Astrocyte of the spinal cord (primary cell): ENCODE data around the gene EIF4E1B.
"Not testable (repeated sequence)": the region's sequence is repeated elsewhere in the genome, so short reads cannot be mapped to it uniquely, and the experiment has no call there.

Source experiments
- DNase-seq: peaks from one replicate; pipeline ENCODE4 v3.0.0; 2011; ENCODE audit warnings: low read depth, low spot score
- H3K4me3 ChIP-seq: 2 replicates; pipeline ENCODE4 v1.5.1; 2011; ENCODE audit warnings: low read depth, mild to moderate bottlenecking, low read length, moderate library complexity
- in situ Hi-C: cut with HindIII; loops from 2 replicates; pipeline ENCODE4 v1.10.0; 2017; ENCODE audit warnings: low sequenced_read_pairs
- TF ChIP-seq, protein P1 (sequence below): IDR thresholded peaks from 2 replicates; pipeline ENCODE4 v1.5.1; 2012; ENCODE audit warnings: low read depth, mild to moderate bottlenecking, low read length, inconsistent platforms

The EIF4E1B gene

DNA sequence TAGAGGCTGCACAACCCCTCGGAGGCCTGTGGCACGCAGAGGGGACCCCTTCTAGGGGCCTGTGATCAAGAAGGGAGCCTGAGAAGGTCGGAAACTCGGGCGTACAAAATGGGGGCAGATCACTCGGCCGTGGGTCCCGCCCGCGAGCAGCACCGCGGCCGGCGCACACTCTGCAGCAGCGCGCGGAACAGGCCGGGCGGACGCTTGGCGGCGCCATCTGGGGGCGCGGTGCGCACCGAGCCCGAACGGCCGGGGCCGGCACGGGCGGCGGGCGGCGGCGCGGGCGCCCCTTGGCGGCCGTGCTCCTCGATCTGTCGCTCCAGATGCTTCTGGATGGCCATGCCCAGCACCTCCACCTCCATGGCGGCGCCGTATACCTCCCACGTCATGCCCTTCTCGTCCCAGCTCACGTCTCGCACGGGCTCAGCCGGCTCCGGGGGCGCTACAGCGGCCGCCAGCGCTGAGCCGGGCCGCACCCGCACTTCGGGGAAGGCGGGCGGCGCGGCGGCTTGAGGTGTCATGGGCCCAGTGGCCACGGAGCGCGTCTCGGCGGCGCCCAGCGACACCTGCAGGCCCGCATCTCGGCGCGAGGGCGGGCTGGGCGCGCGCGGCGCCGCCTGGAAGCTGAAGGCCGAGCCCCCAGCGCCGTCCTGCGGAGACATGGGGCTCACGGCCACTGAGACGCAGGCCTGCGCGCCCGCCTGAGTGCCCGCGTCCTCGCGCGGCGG is 33.6 kb upstream of the EIF4E1B start:
- no peak overlapping the region for H3K4me3 ChIP-seq
- TF ChIP-seq, protein P1, sequence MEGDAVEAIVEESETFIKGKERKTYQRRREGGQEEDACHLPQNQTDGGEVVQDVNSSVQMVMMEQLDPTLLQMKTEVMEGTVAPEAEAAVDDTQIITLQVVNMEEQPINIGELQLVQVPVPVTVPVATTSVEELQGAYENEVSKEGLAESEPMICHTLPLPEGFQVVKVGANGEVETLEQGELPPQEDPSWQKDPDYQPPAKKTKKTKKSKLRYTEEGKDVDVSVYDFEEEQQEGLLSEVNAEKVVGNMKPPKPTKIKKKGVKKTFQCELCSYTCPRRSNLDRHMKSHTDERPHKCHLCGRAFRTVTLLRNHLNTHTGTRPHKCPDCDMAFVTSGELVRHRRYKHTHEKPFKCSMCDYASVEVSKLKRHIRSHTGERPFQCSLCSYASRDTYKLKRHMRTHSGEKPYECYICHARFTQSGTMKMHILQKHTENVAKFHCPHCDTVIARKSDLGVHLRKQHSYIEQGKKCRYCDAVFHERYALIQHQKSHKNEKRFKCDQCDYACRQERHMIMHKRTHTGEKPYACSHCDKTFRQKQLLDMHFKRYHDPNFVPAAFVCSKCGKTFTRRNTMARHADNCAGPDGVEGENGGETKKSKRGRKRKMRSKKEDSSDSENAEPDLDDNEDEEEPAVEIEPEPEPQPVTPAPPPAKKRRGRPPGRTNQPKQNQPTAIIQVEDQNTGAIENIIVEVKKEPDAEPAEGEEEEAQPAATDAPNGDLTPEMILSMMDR: peak; percentile 4
- in situ Hi-C loops: no loop called here
- no peak for DNase-seq

DNA sequence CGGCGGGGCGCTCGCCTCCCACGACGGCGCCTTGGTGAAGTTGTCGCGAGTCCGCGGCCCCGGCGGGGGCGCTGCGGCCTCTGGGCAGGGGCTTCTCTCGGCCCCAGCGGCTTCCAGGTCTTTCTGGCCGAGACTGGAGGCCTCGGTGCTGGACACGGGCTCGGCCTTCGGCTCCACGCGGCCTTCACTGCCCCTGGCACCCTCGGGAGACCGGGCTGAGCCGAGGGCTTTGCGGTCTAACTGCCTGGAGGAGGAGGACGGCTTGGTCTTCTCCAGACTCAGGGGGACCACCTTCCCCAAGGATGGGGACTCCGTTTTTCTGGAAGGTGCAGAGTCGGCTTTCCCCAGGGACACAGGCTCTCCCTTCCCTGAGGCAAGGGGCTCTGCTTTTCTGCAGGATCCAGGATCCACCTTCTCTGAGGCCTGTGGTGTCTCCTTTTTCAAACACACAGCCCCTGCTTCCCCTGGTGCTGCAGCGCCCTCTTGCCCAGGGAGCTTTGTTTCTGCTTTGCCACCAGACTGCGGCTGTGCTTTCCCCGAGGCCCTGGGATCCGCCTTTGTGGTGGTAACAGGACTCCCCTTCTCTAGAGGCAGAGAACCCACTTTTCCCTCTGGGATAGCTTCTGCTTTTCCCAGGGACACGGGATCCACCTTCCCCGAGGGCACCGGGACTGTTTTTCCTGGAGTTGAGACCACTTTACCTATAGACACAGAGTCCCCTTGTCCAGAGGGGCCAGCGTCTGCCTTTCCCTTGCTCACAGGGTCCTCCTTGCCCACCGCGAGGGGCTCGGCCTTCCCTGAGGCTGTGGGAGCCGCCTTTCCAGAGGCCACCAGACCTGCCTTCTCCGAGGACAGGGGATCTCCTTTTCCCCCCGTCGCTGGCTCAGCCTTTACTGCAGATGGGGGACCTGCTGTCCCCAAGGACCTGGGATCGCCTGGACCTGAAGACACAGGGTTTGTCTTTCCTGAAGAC is 32.8 kb upstream of the EIF4E1B start:
- H3K4me3 ChIP-seq: no peak overlapping the region
- no peak for DNase-seq
- TF ChIP-seq, protein P1: no peak
- in situ Hi-C loops: no loop called here

DNA sequence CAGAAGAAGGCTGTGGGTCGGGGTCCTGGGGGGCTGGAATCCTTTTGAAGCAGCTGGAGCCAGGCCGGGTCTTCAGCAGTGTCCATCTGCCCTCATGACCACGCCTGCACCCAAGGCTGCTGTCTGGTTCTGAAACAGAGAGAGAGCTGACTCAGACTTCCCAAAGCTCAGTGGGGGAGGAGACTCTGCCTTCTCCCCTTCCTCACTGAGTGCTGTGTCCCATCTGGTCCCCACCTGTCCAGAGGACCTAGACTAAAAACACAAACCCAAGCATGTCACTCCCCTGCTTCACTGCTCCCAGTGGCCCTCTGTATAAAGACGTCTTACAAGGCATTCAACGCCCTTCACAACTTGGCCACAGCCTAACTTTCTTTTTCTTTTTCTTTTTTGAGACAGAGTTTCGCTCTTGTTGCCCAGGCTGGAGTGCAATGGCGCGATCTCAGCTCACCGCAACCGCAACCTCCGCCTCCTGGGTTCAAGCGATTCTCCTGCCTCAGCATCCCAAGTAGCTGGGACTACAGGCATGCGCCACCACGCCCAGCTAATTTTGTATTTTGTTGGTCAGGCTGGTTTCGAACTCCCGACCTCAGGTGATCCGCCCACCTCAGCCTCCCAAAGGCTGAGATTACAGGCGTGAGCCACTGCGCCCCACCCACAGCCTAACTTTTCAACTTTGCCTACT is 30.6 kb upstream of the EIF4E1B start:
- DNase-seq, in situ Hi-C loops, H3K4me3 ChIP-seq: not testable (repeated sequence)

DNA sequence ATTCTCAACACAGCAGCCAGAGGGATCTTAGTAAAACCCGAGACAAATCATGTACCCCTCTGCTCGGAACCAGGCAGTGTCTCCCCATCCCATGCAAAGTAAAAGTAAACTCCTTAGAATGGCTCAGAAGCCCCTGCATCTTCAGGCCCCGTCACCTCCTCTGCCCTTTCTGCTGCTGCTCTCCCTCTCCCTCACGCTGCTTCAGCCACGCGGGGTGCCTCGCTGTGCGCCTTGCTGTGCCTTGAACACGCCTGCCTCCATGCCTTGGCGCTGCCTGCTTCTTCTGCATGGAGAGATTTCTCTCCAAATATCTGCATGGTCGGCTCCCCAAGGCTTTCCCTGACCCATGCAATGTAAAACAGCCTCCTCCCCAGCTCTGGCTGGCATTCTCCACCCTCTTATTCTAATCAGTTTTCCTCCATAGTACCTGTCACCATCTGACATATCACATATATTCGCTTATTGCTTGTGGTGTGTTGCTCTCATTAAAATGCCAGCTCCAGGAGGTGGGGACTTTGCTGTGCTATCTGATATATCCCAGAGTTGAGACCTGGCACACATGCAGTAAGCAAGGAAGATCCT is 28.5 kb upstream of the EIF4E1B start:
- TF ChIP-seq, protein P1: no peak
- no peak overlapping the region for H3K4me3 ChIP-seq
- no peak for DNase-seq
- in situ Hi-C loops: no loop called here

DNA sequence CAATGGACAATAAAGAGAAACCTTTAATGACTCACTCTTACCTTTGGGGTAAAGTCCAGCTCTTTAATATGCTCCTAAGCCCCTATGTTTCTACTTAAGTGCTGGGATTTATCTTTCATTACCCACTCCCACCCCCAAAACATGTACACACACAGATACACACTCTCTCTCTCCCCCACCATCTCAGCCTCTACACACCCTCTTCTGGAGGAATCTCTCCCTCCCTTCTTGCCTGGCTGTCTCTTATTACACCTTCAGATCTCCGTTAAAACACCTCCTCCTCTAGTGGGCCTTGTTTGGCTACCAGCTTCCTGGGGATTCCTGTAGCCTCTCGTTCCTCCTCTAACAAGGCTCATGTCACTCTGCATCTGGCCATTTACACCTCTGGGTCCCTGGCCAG is 27.4 kb upstream of the EIF4E1B start:
- TF ChIP-seq, protein P1: no peak
- DNase-seq: no peak
- H3K4me3 ChIP-seq: no peak overlapping the region
- in situ Hi-C loops: no loop called here

DNA sequence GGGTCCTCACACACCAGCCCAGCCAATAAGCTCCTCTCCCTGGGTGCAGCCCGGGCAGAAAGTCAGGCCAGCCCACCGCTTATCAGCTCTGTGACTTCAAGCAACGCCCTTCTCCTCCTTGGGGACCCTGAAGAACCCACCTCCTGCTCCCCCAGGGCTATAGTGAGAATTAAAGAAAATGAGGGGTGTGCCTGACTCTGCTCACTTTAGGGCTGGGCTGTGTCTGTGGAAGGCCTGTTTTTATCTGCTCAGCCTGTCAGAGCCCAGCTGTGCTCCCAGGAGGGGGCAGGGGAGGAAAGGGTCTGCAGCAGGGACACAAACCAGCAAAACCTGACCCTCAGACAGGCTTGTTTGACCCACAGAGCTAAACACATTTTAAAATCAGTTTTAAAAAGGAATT is 24.4 kb upstream of the EIF4E1B start:
- H3K4me3 ChIP-seq: no peak overlapping the region
- TF ChIP-seq, protein P1: no peak
- DNase-seq: no peak
- in situ Hi-C loops: no loop called here
